Upper lobe of right lung (tissue), 1 donor: ENCODE data around the gene DGKH. TPM values are rescaled to one million over a fixed set of nuclear protein-coding genes. Genes with fewer than 3 reads are reported as not detected.

Experiments
- ATAC-seq: fragments of 200-7000 bp; cut with Tn5 transposase; one replicate; pipeline ENCODE4 v1.9.1; 2020; ENCODE audit warnings: mild to moderate bottlenecking, moderate library complexity
- DNase-seq: peaks from one replicate; pipeline ENCODE4 v3.0.0-alpha.2; 2020
- H3K27ac ChIP-seq: fragments of 200-600 bp; one replicate; pipeline ENCODE4 v1.8.0; 2022
- H3K27me3 ChIP-seq: fragments of 200-600 bp; one replicate; pipeline ENCODE4 v1.8.0; 2022; ENCODE audit warnings: mild to moderate bottlenecking
- H3K36me3 ChIP-seq: fragments of 200-600 bp; one replicate; pipeline ENCODE4 v1.8.0; 2022
- H3K4me1 ChIP-seq: fragments of 200-600 bp; one replicate; pipeline ENCODE4 v1.8.0; 2022
- H3K4me3 ChIP-seq: fragments of 200-600 bp; one replicate; pipeline ENCODE4 v1.8.0; 2022; ENCODE audit warnings: mild to moderate bottlenecking
- H3K9me3 ChIP-seq: fragments of 200-600 bp; one replicate; pipeline ENCODE4 v1.8.0; 2022
- CTCF ChIP-seq: fragments of 200-600 bp; IDR thresholded peaks from one replicate; pipeline ENCODE4 v1.8.0; 2022; ENCODE audit warnings: antibody characterized with exemption
- intact Hi-C: fragments of 100-400 bp; cut with DNase I; formaldehyde crosslinking; loops from one replicate; pipeline ENCODE4 v1.11.0; 2022
- total RNA-seq: library from RNA; stranded (reverse); fragmentation: NEBNext Ultra II Directional; extraction: Animal tissue kit (Norgen Biotek cat#: 25700); gene quantifications from one replicate; pipeline ENCODE4 v1.2.1, GENCODE V29; 2021
- donor health status: DM: no; HTN: yes; CAD: no; lungs with severe emphysema.

The DGKH gene
- total RNA-seq, 1 donor from 2014 or later = 21.3 TPM

- intact Hi-C loops = no loop called here
- Histone ChIP-seq H3K27ac (no peak overlapping the region), H3K27me3 (no peaks in the 10 kb centered on the region), H3K36me3 (no peaks in the 10 kb centered on the region), H3K9me3 (no peaks in the 10 kb centered on the region), H3K4me3 (no peak overlapping the region), H3K4me1 (peaks cover 16% of the 10 kb centered on the region)
- TF ChIP-seq CTCF = no peak
- ATAC-seq (no peak), DNase-seq (no peak)
Measured at GRCh38 chr13:42102961-42103865, 54.8 kb downstream of the DGKH start.

GRCh38 chr13:42106998-42107397 lies 58.5 kb downstream of the DGKH start:
- intact Hi-C loops = no loop called here
- no peaks in the 10 kb centered on the region for H3K27me3 ChIP-seq
- peaks cover 12% of the 10 kb centered on the region for H3K4me1 ChIP-seq
- H3K9me3 ChIP-seq = no peaks in the 10 kb centered on the region
- DNase-seq (no peak), ATAC-seq (no peak)
- no peaks in the 10 kb centered on the region for H3K36me3 ChIP-seq
- H3K27ac ChIP-seq = no peak overlapping the region
- H3K4me3 ChIP-seq = no peak overlapping the region
- no peak for TF ChIP-seq CTCF

- H3K4me3 ChIP-seq = no peak overlapping the region
- no peak for TF ChIP-seq CTCF
- ATAC-seq (no peak), DNase-seq (no peak)
- intact Hi-C loops = no loop called here
- H3K27ac ChIP-seq = no peak overlapping the region
- no peaks in the 10 kb centered on the region for H3K9me3 ChIP-seq
- H3K4me1 ChIP-seq = peaks cover 8% of the 10 kb centered on the region
- H3K36me3 ChIP-seq = no peaks in the 10 kb centered on the region
- H3K27me3 ChIP-seq = no peaks in the 10 kb centered on the region
Measured at GRCh38 chr13:42107421-42107820, 59.0 kb downstream of the DGKH start.

GRCh38 chr13:42108217-42108616 lies 59.8 kb downstream of the DGKH start:
- Histone ChIP-seq H3K27me3 (no peaks in the 10 kb centered on the region), H3K27ac (no peak overlapping the region), H3K4me3 (no peak overlapping the region), H3K4me1 (peaks cover 4% of the 10 kb centered on the region), H3K36me3 (no peaks in the 10 kb centered on the region), H3K9me3 (no peaks in the 10 kb centered on the region)
- intact Hi-C loops = no loop called here
- DNase-seq (no peak), ATAC-seq (no peak)
- TF ChIP-seq CTCF = no peak

GRCh38 chr13:42109957-42110356 lies 61.5 kb downstream of the DGKH start:
- no peak overlapping the region for H3K27ac ChIP-seq
- H3K4me3 ChIP-seq = no peak overlapping the region
- no peak for TF ChIP-seq CTCF
- ATAC-seq (no peak), DNase-seq (no peak)
- H3K36me3 ChIP-seq = no peaks in the 10 kb centered on the region
- no peaks in the 10 kb centered on the region for H3K9me3 ChIP-seq
- no peaks in the 10 kb centered on the region for H3K27me3 ChIP-seq
- intact Hi-C loops = no loop called here
- peaks cover 4% of the 10 kb centered on the region for H3K4me1 ChIP-seq
